Activated T-helper 17 cell treated with anti-CD3 and anti-CD28 coated beads, Interleukin-2, amount 50 U/mL, for 72 hours (primary cell): ENCODE data around the gene CX3CR1. TPM values are rescaled to one million over a fixed set of nuclear protein-coding genes. Genes with fewer than 3 reads are reported as not detected.

Experiments used
- ATAC-seq: fragments of 150-1000 bp; cut with Tn5 transposase; replicated peaks from 2 replicates; pipeline ENCODE4 v1.10.0; 2021; ENCODE audit warnings: mild to moderate bottlenecking, moderate library complexity
- H3K27ac Mint-ChIP-seq: one replicate; pipeline ENCODE4 v1.8.0; 2022; ENCODE audit warnings: mixed read lengths
- H3K27me3 Mint-ChIP-seq: one replicate; pipeline ENCODE4 v1.8.0; 2022; ENCODE audit warnings: mixed read lengths
- H3K36me3 Mint-ChIP-seq: one replicate; pipeline ENCODE4 v1.8.0; 2022; ENCODE audit warnings: low read depth, mild to moderate bottlenecking, mixed read lengths
- H3K4me1 Mint-ChIP-seq: one replicate; pipeline ENCODE4 v1.8.0; 2022; ENCODE audit warnings: mixed read lengths
- H3K4me3 Mint-ChIP-seq: one replicate; pipeline ENCODE4 v1.8.0; 2022; ENCODE audit warnings: mild to moderate bottlenecking, mixed read lengths
- H3K9me3 Mint-ChIP-seq: one replicate; pipeline ENCODE4 v1.8.0; 2022; ENCODE audit warnings: mixed read lengths
- total RNA-seq, 2 donors: library from RNA; stranded (reverse); gene quantifications; one replicate each; pipeline ENCODE4 v1.2.3, GENCODE V29; 2022

Gene CX3CR1
- total RNA-seq, 2 donors from 2014 or later: 0.13 to 0.37 TPM

DNA sequence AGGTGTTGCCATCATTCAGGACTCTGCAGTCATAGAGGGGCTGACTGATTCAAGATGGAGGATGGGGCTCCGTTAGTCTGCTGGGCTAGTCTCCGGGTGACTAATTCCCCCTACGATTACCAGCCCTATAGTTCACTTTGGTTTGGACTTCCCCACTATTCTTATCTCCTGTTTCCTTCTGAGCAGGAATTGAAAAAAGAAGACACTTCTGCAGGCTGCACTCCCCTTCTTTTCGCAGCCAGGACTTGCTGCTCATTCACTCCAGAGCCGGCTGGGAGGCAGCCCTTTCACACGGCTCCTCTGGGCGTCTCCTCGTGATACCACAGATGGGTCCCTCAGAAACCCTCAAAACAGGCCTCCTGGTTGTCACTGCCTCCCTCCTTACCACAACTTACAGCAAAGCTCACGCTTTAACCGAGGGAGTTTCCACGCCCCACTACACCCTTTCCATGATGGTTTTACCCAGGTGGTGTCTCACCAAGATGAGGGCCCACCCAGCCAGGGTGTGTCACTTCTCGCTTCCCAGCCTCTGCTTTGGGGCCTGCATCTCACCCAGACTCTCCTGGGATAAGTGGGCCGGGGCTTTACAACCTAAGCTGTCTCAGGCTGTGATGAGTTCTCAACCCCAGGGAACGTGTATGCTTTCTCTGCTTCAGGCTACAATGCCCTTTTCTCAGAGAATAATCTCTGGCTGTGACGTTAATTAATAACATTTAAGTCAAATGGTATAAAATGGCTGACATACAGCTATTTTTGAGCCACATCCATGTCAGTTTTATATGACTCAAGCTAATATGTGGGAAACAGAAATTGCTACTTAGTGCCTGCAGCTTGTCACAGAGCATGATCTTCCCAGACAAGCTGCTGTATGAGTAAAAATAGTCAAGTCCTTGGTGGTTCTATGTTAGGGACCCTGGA is 11.9 kb downstream of the CX3CR1 start:
- ATAC-seq: peak; percentile 90
- H3K27me3 Mint-ChIP-seq: no peaks in the 10 kb centered on the region
- peak overlapping the region; percentile 92 for H3K27ac Mint-ChIP-seq
- H3K36me3 Mint-ChIP-seq: no peaks in the 10 kb centered on the region
- peaks cover 5% of the 10 kb centered on the region for H3K9me3 Mint-ChIP-seq
- peak overlapping the region; percentile 74 for H3K4me3 Mint-ChIP-seq
- peaks cover 11% of the 10 kb centered on the region for H3K4me1 Mint-ChIP-seq

DNA sequence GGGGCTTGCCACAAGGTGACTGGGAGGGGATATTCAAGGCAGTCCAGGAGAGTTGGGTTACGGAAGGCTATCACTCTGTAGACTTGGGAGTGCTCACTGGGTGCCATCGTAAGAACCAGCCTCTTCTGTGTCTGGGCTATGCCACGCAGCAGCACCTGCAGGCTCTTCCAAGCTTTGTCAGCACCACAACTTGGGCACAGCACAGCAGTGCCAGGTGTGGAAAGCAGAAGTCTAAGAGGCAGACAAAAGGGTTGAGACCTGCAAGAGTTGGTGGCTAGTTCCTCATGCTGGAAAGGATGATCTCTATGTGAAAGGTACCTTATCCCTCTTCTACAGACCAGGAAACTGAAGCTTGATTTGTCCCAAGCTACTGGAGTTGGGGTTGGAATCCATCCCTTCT is 15.8 kb downstream of the CX3CR1 start:
- no peaks in the 10 kb centered on the region for H3K36me3 Mint-ChIP-seq
- peaks cover 3% of the 10 kb centered on the region for H3K27me3 Mint-ChIP-seq
- no peak for ATAC-seq
- H3K9me3 Mint-ChIP-seq: peaks cover 5% of the 10 kb centered on the region
- H3K4me3 Mint-ChIP-seq: no peak overlapping the region
- H3K27ac Mint-ChIP-seq: no peak overlapping the region
- peaks cover 22% of the 10 kb centered on the region for H3K4me1 Mint-ChIP-seq

DNA sequence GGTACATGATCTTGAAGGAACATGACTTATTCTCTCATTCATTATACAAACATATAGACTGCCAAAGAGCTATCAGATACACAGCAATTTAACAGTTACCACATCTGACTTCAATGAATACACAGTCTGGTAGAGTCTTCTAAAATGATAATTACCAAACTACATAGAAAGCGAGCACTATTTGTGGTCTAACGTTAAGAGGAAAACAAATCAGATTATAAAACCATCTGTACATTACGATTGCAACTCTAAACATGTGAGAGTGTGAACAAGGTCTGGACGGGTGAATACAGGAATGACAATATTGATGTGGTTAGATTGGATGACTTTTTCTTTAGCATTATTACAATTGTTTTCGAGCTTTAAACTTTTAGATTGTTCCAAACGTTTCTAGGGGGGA is 16.3 kb downstream of the CX3CR1 start:
- Mint-ChIP-seq H3K9me3 (peaks cover 5% of the 10 kb centered on the region), H3K36me3 (no peaks in the 10 kb centered on the region), H3K4me1 (peaks cover 22% of the 10 kb centered on the region), H3K4me3 (no peak overlapping the region), H3K27ac (no peak overlapping the region), H3K27me3 (peaks cover 3% of the 10 kb centered on the region)
- ATAC-seq: no peak

DNA sequence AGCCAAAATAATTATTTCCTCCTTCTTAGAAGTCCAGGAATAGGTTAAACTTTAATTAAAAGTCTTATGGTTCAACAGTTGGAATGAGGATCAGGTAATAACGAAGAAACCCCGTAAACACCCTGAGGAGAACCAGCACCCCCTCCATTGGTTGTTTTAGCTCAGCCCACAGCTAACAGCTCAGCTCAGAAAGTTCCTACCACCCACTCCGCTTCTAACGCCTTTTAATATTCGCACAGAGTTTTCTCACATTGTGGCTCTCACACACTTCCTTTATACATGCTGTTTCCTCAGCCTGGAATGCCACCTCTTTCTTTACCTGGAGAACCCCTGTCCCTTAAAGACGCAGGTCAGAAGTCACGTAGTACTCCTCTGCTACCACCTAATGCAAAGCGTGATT is 17.0 kb downstream of the CX3CR1 start:
- Mint-ChIP-seq H3K27ac (no peak overlapping the region), H3K27me3 (peaks cover 3% of the 10 kb centered on the region), H3K4me3 (no peak overlapping the region), H3K36me3 (no peaks in the 10 kb centered on the region), H3K9me3 (peaks cover 5% of the 10 kb centered on the region), H3K4me1 (peaks cover 19% of the 10 kb centered on the region)
- ATAC-seq: no peak

DNA sequence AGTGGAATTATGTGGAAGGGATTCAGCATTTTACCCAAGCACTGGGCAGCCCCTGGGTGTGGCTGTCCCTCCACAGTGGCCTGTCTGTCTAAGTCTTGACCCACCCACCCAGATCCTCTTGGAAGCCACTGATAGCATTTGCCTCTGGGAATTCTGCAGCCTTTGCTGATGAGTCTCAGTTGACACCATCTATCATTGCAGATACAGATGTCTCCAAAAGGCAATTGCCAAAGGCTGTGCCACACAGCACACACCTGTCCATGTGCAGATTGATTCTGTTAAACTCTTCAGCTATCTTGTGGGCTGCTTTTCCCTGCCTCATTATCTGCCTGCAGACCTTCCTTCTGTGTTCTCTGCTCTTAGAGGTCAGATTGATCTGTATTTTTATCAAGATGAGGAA is 18.1 kb downstream of the CX3CR1 start:
- H3K9me3 Mint-ChIP-seq: peaks cover 5% of the 10 kb centered on the region
- peaks cover 11% of the 10 kb centered on the region for H3K4me1 Mint-ChIP-seq
- H3K4me3 Mint-ChIP-seq: no peak overlapping the region
- H3K36me3 Mint-ChIP-seq: no peaks in the 10 kb centered on the region
- H3K27ac Mint-ChIP-seq: no peak overlapping the region
- ATAC-seq: no peak
- H3K27me3 Mint-ChIP-seq: peaks cover 3% of the 10 kb centered on the region

DNA sequence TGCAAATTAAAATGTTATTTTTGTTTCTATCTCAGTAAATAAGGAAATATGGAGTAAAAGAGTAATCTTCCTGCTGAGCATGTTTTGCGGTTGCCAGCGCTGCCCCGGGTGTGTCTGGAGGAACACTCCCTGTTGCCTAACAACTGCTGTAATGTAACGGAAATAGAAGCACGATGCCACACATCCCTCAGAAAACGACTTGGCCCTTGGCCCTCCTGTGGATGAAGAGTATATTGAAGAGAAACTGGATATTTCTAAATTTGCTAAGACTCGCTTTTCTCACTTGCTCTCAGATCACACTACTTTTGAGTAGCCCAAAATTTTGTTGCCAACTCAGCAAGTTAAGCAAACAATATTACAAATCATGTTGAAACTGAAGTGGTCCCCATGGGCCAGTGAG is 18.9 kb downstream of the CX3CR1 start:
- ATAC-seq: peak; percentile 92
- H3K27me3 Mint-ChIP-seq: peaks cover 3% of the 10 kb centered on the region
- no peaks in the 10 kb centered on the region for H3K36me3 Mint-ChIP-seq
- peak overlapping the region; percentile 29 for H3K4me3 Mint-ChIP-seq
- peaks cover 11% of the 10 kb centered on the region for H3K4me1 Mint-ChIP-seq
- H3K9me3 Mint-ChIP-seq: peaks cover 5% of the 10 kb centered on the region
- H3K27ac Mint-ChIP-seq: peak overlapping the region; percentile 64

DNA sequence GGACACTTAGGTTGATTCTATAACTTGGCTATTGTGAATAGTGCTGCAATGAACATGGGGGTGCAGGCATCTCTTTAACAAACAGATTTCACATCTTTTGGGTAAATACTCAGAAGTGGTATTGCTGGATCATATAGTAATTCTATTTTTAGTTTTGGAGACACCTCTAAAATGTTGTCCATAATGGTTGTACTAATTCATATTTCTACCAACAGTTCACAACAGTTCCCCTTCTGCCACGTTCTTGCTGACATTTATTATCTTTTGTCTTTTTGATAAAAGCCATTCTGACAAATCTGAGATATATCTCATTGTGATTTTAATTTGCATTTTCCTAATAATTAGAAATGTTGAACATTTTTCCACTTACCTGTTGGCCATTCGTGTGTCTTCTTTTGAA is 19.5 kb downstream of the CX3CR1 start:
- ATAC-seq: no peak
- Mint-ChIP-seq H3K27me3 (peaks cover 3% of the 10 kb centered on the region), H3K4me1 (peaks cover 16% of the 10 kb centered on the region), H3K4me3 (no peak overlapping the region), H3K36me3 (no peaks in the 10 kb centered on the region), H3K9me3 (no peaks in the 10 kb centered on the region), H3K27ac (no peak overlapping the region)

DNA sequence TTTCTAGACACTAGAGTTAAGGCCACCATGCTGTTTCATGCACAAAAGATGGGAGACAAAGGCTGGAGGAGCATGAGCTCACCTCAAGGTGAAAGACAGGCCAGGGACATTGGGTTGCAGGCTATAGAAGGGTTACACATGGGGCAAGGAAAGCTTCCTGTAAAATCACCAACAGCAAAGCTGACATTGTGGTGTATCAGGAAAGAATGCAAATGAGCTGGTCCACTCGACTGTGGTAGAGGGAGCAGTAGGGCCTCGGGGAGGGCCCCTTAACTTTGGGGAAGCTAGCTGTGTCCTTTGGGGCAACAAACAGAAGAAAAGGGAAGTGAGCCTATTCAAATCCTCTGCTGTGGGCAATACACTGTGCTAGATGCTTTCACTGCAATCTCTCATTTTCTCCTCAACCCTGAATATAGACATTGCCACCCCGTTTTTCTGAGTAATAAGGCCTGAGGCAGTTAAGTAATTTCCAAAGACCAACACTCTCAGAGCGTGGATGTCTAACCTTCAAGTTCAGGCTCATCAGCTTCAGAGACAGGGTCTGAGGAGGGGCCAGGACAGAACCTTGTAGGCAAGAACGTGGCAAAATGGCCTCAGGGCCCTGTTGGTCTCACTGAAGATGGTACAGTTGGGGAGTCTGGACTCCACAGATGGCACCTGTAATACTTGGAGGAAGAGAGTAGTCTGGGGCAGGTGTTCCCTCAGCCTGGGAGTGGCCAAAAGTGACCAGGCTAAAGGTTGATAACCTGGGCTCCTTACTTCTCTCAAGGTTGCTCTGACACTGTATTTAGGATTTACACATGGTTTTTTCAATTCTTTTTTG is 24.1 kb downstream of the CX3CR1 start:
- peak; percentile 92 for ATAC-seq
- Mint-ChIP-seq H3K9me3 (no peaks in the 10 kb centered on the region), H3K27me3 (peaks cover 7% of the 10 kb centered on the region), H3K4me1 (peaks cover 15% of the 10 kb centered on the region), H3K4me3 (peak overlapping the region; percentile 15), H3K27ac (peak overlapping the region; percentile 16), H3K36me3 (no peaks in the 10 kb centered on the region)

DNA sequence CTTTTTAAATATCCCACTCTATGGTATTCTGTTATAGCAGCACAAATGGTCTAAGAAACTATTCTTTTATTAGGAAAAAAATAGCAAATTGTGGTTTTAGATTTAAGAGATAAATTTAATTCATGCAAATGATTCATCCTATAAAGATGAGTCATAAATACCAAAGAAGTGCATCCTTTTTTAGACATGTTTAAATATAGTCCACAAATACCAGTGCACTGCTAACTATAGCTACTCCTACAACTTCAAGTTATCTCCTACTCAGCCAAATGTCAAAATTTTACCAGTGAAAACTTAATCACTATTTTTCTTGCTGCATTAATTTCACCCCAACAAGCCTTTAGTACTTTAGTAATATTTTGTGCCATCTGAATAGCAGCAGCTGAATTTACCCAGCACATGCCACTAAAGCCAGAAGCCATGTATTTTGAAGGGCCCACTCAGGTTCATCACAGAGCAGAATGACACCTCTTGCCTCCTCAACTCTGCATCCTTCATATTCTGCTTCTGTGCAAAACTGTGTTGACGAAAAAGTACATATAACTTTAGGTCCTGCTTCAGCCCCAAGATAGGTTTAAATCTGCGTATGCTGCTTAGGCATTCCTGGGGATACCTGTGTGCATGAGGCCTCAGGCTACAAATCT is 24.9 kb downstream of the CX3CR1 start:
- Mint-ChIP-seq H3K27me3 (peaks cover 5% of the 10 kb centered on the region), H3K4me1 (peaks cover 11% of the 10 kb centered on the region), H3K36me3 (no peaks in the 10 kb centered on the region), H3K9me3 (no peaks in the 10 kb centered on the region), H3K27ac (peak overlapping the region; percentile 16), H3K4me3 (peak overlapping the region; percentile 15)
- no peak for ATAC-seq

DNA sequence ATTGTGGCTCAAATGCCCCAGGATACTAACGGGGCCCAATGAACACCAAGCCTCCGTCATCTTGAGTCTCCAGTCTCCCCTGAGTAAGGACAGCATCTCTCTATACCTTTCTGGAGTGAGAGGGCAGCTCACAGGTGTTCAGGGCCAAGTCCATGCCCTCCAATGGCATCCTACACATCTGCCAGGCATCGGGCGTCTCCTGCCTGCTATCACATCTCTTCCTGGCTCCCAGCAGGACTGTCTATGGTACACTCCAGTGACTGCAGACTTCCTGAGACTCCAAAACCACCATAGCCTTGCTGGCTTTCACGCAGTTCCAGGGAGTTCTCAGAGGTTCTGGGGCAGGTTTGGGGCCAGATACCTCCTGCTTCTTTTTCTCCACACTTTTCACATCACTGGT is 28.3 kb downstream of the CX3CR1 start:
- Mint-ChIP-seq H3K27me3 (peaks cover 4% of the 10 kb centered on the region), H3K9me3 (no peaks in the 10 kb centered on the region), H3K4me3 (no peak overlapping the region), H3K4me1 (peaks cover 9% of the 10 kb centered on the region), H3K36me3 (no peaks in the 10 kb centered on the region), H3K27ac (no peak overlapping the region)
- no peak for ATAC-seq

DNA sequence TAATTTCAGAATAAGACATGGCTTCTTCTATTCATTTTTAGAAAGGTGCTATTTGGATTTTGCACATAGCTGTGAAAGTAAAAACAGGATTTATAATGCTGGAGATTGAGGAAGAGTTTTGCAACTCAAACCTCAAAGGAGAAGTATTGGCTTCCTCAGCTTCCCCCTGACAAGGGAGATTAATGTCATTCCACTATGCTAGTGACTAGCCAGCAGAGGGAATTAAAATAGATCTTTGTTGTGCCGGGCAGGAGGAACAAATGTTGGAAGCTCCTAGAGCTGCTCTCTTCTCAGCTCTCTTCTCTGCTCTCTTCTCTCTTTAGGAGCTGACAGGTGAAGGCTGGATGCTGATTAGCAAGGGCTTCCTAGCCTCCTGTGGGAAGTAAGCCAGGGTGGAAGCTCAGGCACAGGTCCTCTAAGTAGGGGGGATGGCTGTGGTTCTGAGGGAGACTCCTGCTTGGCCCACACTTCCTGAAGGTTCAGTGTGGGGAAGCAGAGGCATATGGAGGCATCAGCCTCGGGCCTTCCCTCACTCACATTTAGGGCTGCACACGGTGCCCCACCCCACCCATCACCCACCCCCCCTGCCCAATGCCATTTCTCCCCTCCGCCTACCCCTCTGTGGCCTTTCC is 29.6 kb downstream of the CX3CR1 start:
- Mint-ChIP-seq H3K4me3 (no peak overlapping the region), H3K36me3 (no peaks in the 10 kb centered on the region), H3K27ac (no peak overlapping the region), H3K9me3 (no peaks in the 10 kb centered on the region), H3K27me3 (peaks cover 4% of the 10 kb centered on the region), H3K4me1 (peaks cover 4% of the 10 kb centered on the region)
- ATAC-seq: no peak

DNA sequence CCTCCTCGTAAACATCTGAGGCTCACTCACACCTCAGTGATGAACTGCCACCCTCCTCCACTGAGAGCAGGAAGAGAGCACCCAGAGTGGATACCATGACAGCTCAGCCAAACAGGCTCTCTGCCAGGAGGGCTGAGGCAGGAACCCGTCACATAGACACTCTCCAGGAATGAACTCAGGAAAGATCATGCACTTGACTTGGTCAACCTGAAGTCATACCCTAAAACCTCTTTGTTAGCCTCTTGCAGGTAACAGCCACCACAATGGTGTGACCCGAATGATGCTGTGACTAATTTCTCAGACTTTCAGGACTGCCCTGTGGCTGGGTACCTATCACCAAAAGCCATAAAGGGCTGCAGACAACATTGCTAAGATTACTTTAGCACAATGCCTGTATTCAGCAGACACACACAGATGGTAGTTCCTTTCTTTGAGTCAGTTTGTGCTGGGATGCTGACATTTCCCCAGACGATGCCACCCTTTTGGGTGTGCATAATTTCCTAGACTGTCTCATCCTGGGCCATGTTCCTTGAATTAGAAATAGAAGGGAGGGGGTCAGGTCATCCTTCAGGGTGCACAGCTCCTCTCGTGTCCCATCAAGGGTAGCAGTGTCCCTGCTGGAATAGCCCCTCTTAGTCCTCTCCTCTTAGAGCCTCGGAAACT is 30.3 kb downstream of the CX3CR1 start:
- no peak overlapping the region for H3K4me3 Mint-ChIP-seq
- H3K36me3 Mint-ChIP-seq: no peaks in the 10 kb centered on the region
- ATAC-seq: peak; percentile 52
- no peaks in the 10 kb centered on the region for H3K4me1 Mint-ChIP-seq
- H3K27ac Mint-ChIP-seq: no peak overlapping the region
- H3K27me3 Mint-ChIP-seq: peaks cover 4% of the 10 kb centered on the region
- H3K9me3 Mint-ChIP-seq: no peaks in the 10 kb centered on the region

DNA sequence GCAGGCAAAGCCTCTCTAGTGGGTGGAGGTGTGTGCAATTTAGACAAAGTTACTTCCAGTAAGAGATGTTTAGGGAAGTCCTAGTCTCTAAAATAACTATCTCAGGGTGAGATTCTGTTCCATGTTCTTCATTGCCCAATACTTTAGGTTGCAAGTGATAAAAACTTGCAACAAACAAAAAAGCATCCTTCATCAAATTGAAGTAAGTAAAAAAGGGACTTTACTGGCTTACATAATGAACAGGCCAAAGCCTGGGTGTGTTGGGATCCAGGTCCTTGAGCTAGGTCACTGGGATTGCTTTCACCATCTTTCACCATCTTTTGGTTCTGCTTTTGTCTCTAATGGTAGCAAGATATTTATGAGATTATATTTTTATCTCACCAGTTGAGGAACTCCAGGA is 38.3 kb downstream of the CX3CR1 start:
- Mint-ChIP-seq H3K36me3 (no peaks in the 10 kb centered on the region), H3K9me3 (no peaks in the 10 kb centered on the region), H3K27ac (no peak overlapping the region), H3K27me3 (peaks cover 5% of the 10 kb centered on the region), H3K4me1 (no peaks in the 10 kb centered on the region), H3K4me3 (no peak overlapping the region)
- ATAC-seq: no peak

DNA sequence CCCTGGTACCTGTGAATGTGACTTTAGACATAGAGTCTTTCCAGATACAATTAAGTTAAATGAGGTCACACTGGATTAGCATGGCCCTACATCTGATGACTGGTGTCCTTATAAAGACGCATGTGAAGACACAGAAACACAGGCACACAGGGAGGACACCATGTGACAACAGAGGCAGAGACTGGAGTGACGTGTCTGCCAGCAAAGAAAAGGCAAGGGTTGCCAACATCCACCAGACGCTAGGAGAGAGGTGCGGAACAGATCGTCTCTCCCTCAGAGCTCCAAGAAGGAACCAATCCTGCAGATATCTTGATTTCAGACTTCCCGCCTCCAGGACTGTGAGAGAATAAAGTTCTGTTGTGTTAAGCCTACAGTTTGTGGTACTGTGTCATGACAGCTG is 42.8 kb downstream of the CX3CR1 start:
- H3K9me3 Mint-ChIP-seq: no peaks in the 10 kb centered on the region

More for the DNA sequence above, 42.8 kb downstream of the CX3CR1 start:
- no peak overlapping the region for H3K27ac Mint-ChIP-seq
- H3K4me3 Mint-ChIP-seq: no peak overlapping the region
- peaks cover 15% of the 10 kb centered on the region for H3K4me1 Mint-ChIP-seq
- ATAC-seq: no peak
- H3K27me3 Mint-ChIP-seq: peaks cover 5% of the 10 kb centered on the region
- no peaks in the 10 kb centered on the region for H3K36me3 Mint-ChIP-seq
